Left lung (tissue), 10 donors: ENCODE data around the gene RUFY1. TPM values are rescaled to one million over a fixed set of nuclear protein-coding genes. Genes with fewer than 3 reads are reported as not detected.

Experiments
- ATAC-seq: fragments of 200-7000 bp; cut with Tn5 transposase; one replicate; pipeline ENCODE4 v1.9.1; 2020; ENCODE audit warnings: moderate library complexity
- DNase-seq, 4 donors: peaks; one replicate each; pipeline ENCODE4 v3.0.0-alpha.2; 2013 to 2020
- H3K27ac ChIP-seq, 2 donors: fragments of 200-600 bp; sonication (generic) in 1 of 2; one replicate each; pipeline versions ENCODE4 v1.5.0 to v1.8.0; 2020 to 2021
- H3K27me3 ChIP-seq, 2 donors: fragments of 200-600 bp; sonication (generic) in 1 of 2; one replicate each; pipeline versions ENCODE4 v1.5.0 to v1.8.0; 2020 to 2021
- H3K36me3 ChIP-seq, 2 donors: fragments of 200-600 bp; sonication (generic) in 1 of 2; one replicate each; pipeline versions ENCODE4 v1.5.0 to v1.8.0; 2020 to 2021
- H3K4me1 ChIP-seq, 2 donors: fragments of 200-600 bp; one replicate each; pipeline ENCODE4 v1.8.0; 2021
- H3K4me3 ChIP-seq, 2 donors: fragments of 200-600 bp; sonication (generic) in 1 of 2; one replicate each; pipeline versions ENCODE4 v1.5.0 to v1.8.0; 2020 to 2021; ENCODE audit warnings: mild to moderate bottlenecking in 1 of 2
- H3K9me3 ChIP-seq, 2 donors: fragments of 200-600 bp; sonication (generic) in 1 of 2; one replicate each; pipeline versions ENCODE4 v1.5.0 to v1.8.0; 2020 to 2021
- intact Hi-C, 2 donors: fragments of 100-400 bp; cut with DNase I; formaldehyde crosslinking; loops; one replicate each; pipeline versions ENCODE4 v1.11.2 to v1.14.2; 2022
- polyA plus RNA-seq, 6 donors: library from polyadenylated mRNA; unstranded; fragments of 120-200 nt; gene quantifications; one replicate each; pipeline ENCODE4 v1.2.1, GENCODE V29; 2013; ENCODE audit not compliant: insufficient read length in 6 of 6
- total RNA-seq, 2 donors: library from RNA; stranded (reverse); fragmentation: NEBNext Ultra II Directional; extraction: Animal tissue kit (Norgen Biotek cat#: 25700); gene quantifications; one replicate each; pipeline ENCODE4 v1.2.1, GENCODE V29; 2021
- TF ChIP-seq, protein P1 (sequence below), 2 donors: fragments of 200-600 bp; sonication (generic) in 1 of 2; IDR thresholded peaks; one replicate each; pipeline versions ENCODE4 v1.5.0 to v1.8.0; 2021; ENCODE audit warnings: antibody characterized with exemption in 2 of 2
- donor health status: DM: no; HTN: yes; CAD: no.
- donor health status: DM: no; HTN: no; CAD: no.

Gene RUFY1
- total and polyA plus RNA-seq, 8 donors, result 47.9 to 84.9 (median 77.9) TPM

- intact Hi-C loops, result no loop called here
- ATAC-seq (no peak), DNase-seq (no peak)
These were observed 18.4 kb downstream of the RUFY1 start for GRCh38 chr5:179568721-179569120.

DNA sequence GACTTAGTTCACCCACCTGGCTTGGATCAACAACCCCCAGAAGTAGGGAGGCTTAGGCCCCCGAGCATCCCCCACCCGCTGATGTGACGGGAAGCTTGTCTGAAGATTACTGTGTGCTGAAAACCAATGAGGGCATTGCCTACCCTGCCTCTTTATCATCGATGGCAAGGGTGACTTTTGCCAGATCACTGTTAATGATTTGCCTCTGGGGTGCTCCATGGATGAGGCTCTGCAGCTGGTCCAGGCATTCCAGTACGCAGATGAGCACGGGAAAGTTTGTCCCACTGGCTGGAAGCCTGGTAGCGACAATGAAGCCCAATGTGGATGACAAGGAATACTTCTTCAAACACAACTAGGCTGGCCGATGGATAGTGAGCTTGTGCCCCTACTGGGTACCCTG is 22.0 kb downstream of the RUFY1 start:
- H3K27ac ChIP-seq, result no peak overlapping the region
- H3K27me3 ChIP-seq, result no peaks in the 10 kb centered on the region
- no peak overlapping the region for H3K4me3 ChIP-seq
- H3K4me1 ChIP-seq, result no peaks in the 10 kb centered on the region
- H3K36me3 ChIP-seq, result peaks cover 0 to 97% of the 10 kb centered on the region in 2 donors
- no peaks in the 10 kb centered on the region for H3K9me3 ChIP-seq
- TF ChIP-seq, protein P1, sequence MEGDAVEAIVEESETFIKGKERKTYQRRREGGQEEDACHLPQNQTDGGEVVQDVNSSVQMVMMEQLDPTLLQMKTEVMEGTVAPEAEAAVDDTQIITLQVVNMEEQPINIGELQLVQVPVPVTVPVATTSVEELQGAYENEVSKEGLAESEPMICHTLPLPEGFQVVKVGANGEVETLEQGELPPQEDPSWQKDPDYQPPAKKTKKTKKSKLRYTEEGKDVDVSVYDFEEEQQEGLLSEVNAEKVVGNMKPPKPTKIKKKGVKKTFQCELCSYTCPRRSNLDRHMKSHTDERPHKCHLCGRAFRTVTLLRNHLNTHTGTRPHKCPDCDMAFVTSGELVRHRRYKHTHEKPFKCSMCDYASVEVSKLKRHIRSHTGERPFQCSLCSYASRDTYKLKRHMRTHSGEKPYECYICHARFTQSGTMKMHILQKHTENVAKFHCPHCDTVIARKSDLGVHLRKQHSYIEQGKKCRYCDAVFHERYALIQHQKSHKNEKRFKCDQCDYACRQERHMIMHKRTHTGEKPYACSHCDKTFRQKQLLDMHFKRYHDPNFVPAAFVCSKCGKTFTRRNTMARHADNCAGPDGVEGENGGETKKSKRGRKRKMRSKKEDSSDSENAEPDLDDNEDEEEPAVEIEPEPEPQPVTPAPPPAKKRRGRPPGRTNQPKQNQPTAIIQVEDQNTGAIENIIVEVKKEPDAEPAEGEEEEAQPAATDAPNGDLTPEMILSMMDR (IDR thresholded peaks at IDR 0.05), result no peak
- ATAC-seq, result no peak
- DNase-seq, result no peak
- intact Hi-C loops, result no loop called here

More at GRCh38 chr5:179568721-179569120, 18.4 kb downstream of the RUFY1 start:
- H3K9me3 ChIP-seq, result no peaks in the 10 kb centered on the region
- peaks cover 11 to 100% of the 10 kb centered on the region in 2 donors for H3K36me3 ChIP-seq
- TF ChIP-seq, protein P1 (IDR thresholded peaks at IDR 0.05), result no peak
- H3K4me3 ChIP-seq, result no peak overlapping the region
- H3K4me1 ChIP-seq, result no peaks in the 10 kb centered on the region
- no peaks in the 10 kb centered on the region for H3K27me3 ChIP-seq
- peak overlapping the region in 1 of 2 donors; percentile 33 for H3K27ac ChIP-seq

DNA sequence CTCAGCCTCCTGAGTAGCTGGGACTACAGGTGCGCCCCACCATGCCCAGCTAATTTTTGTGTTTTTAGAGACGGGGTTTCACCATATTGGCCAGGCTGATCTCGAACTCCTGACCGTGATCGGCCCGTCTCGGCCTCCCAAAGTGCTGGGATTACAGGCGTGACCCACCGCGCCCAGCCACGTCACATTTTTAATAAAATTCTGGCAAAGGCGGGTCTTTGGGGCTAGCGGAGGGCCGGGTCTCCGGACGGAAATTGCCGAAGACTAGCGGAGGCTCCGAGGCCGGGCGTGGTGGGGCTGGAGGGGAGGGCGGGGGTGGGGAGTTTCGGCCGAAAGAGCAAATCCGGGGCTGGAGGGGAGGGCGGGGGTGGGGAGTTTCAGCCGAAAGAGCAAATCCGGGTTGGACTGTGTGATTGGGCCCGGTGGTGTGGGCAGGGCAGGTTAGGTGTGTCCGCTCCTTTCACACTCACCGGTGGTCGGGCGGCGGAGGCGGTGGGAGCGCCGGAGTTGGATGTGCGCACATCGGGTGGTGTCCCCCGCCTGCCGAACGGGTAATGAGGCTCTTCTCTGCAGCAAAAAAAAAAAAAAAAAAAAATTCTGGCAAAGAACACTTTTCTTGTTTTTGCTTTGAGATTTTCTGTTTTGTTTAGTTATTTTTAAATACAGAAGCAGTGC is 27.1 kb downstream of the RUFY1 start:
- ATAC-seq (no peak), DNase-seq (no peak)
- TF ChIP-seq, protein P1 (IDR thresholded peaks at IDR 0.05), result no peak
- H3K4me1 ChIP-seq, result no peaks in the 10 kb centered on the region
- H3K27ac ChIP-seq, result no peak overlapping the region
- intact Hi-C loops, result no loop called here
- H3K36me3 ChIP-seq, result peaks cover 0 to 88% of the 10 kb centered on the region in 2 donors
- no peak overlapping the region for H3K4me3 ChIP-seq
- H3K9me3 ChIP-seq, result no peaks in the 10 kb centered on the region
- no peaks in the 10 kb centered on the region for H3K27me3 ChIP-seq

DNA sequence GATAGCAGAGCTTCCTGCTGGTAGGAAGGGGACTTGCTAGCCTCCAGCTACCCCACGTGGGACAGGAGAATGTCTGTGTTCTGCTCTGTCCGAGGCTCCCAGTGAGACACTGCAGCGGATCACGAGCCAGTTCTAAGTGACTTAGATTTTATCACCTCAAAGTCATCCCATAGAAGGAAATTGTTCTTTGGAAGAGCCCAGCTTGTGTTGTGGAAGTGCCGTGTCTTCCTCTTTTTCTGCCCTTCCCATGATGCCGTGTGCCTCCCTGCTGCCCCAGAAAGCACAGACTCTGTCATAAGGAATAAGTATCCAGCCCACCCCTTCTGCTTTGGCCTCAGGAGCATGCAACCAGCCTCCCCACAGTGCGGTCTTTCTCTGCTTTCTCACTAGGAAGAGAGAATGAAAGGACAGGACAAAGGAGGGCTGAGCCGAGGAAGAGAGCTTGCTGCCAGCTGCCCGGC is 35.6 kb downstream of the RUFY1 start:
- ATAC-seq, result peak; percentile 38
- intact Hi-C loops, result no loop called here
- no peak overlapping the region for H3K27ac ChIP-seq

DNA sequence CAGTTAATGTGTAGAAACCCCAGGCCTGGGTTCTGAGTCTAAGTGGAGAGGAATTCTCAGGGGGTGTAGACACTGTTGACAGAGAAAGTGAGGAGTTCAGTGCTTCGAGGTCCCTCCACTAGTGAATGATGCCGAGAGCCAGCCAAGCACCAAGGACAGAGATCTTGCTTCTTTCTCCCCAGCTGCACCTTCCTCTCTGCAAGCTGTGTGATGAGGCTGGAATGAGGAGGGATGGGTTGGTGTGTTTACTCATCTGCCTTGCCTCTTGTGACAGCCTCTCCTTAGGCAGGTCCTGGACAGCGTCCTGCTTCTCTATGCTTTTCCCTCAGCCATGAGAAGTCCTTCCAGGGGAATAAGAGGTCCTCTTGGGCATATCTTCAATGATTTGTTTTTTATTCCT is 37.8 kb downstream of the RUFY1 start:
- Histone ChIP-seq H3K4me3 (no peak overlapping the region), H3K27me3 (no peaks in the 10 kb centered on the region), H3K27ac (no peak overlapping the region), H3K4me1 (no peaks in the 10 kb centered on the region), H3K9me3 (no peaks in the 10 kb centered on the region), H3K36me3 (peaks cover 0 to 94% of the 10 kb centered on the region in 2 donors)
- DNase-seq (no peak), ATAC-seq (no peak)
- TF ChIP-seq, protein P1 (IDR thresholded peaks at IDR 0.05), result no peak
- intact Hi-C loops, result no loop called here

More for the DNA sequence above, 35.6 kb downstream of the RUFY1 start:
- H3K36me3 ChIP-seq, result peaks cover 0 to 94% of the 10 kb centered on the region in 2 donors
- TF ChIP-seq, protein P1 (IDR thresholded peaks at IDR 0.05), result no peak
- no peak overlapping the region for H3K4me3 ChIP-seq
- DNase-seq, result no peak
- no peaks in the 10 kb centered on the region for H3K4me1 ChIP-seq
- H3K9me3 ChIP-seq, result no peaks in the 10 kb centered on the region
- H3K27me3 ChIP-seq, result no peaks in the 10 kb centered on the region
